Activated CD8-positive, alpha-beta T cell treated with anti-CD3 and anti-CD28 coated beads, Interleukin-2, amount 10 ng/mL, durations not matched to agents 7 days and 5 days (primary cell): ENCODE results near the gene FHDC1. TPM values are rescaled to one million over a fixed set of nuclear protein-coding genes. Genes with fewer than 3 reads are reported as not detected.

ENCODE experiments used
- ATAC-seq: fragments of 150-1000 bp; cut with Tn5 transposase; one replicate; pipeline ENCODE4 v1.10.0; 2021; ENCODE audit warnings: moderate library complexity
- CTCF ChIA-PET: fragments of 350-600 bp; sonication (Branson Sonifier 250); formaldehyde crosslinking; loops from one replicate; lab custom pipeline; 2021; ENCODE audit warnings: antibody characterized with exemption; lab: Charles Lee
- POLR2A ChIA-PET: fragments of 350-600 bp; sonication (Branson Sonifier 250); formaldehyde crosslinking; loops from one replicate; lab custom pipeline; 2021; ENCODE audit warnings: antibody characterized with exemption; lab: Charles Lee
- DNase-seq: peaks from one replicate; pipeline ENCODE4 v3.0.0-alpha.2; 2020
- H3K27ac Mint-ChIP-seq: one replicate; pipeline ENCODE4 v1.8.0; 2021; ENCODE audit warnings: mild to moderate bottlenecking, mixed read lengths
- H3K27me3 Mint-ChIP-seq: one replicate; pipeline ENCODE4 v1.8.0; 2021; ENCODE audit warnings: low read depth, mixed read lengths
- H3K36me3 Mint-ChIP-seq: one replicate; pipeline ENCODE4 v1.8.0; 2021; ENCODE audit warnings: low read depth, mixed read lengths
- H3K4me1 Mint-ChIP-seq: one replicate; pipeline ENCODE4 v1.8.0; 2021; ENCODE audit warnings: low read depth, mixed read lengths
- H3K4me3 Mint-ChIP-seq: one replicate; pipeline ENCODE4 v1.8.0; 2021; ENCODE audit warnings: mild to moderate bottlenecking, mixed read lengths
- H3K9me3 Mint-ChIP-seq: one replicate; pipeline ENCODE4 v1.8.0; 2022; ENCODE audit warnings: mixed read lengths; ENCODE audit not compliant: insufficient read depth
- total RNA-seq, 2 experiments: library from RNA; stranded (reverse); gene quantifications; one replicate each; pipeline ENCODE4 v1.2.3, GENCODE V29; 2021

Gene FHDC1
- total RNA-seq, 2 experiments from 2014 or later: 0.13 to 0.24 TPM

DNA sequence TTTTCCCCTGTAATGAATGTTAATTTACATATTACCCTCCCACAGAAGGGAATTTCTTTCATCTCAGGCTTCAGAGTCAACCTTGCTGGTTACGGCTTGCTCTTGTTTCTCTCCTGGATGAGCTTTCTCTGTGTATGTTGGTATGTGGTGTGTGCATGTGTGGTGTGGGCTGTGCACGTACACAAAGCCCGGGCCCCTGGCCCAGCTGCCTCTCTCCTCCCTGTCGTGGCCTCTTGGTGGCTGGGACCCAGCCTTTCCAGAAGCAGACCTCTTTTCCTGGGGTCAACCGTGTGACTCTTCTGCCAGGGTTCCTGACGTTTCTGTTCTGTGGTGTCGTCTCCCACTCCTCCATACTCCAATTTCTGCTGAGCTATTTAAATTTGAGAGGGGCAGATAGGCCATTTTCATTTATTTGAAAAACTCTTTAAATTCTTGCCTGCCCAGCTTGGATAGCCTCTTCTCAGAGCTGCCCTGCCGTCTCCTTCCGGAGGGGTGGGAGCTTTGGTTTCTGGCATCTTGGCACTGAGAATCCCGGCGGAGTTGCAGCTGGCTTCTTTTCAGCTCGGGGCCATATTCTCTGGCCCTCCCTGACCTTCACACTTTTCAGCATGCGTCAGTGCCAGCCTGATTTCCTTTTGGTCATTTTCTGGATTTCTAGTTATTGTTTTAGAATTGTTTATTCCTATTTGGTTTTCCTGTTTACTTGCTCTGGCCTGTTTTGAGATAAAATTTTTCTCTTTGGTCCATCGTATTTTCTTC is 25.1 kb downstream of the FHDC1 start:
- H3K36me3 Mint-ChIP-seq: no peaks in the 10 kb centered on the region
- peaks cover 13% of the 10 kb centered on the region for H3K27me3 Mint-ChIP-seq
- CTCF ChIA-PET: no interaction called here
- H3K27ac Mint-ChIP-seq: no peak overlapping the region
- DNase-seq (no peak), ATAC-seq (no peak)
- H3K9me3 Mint-ChIP-seq: no peaks in the 10 kb centered on the region
- POLR2A ChIA-PET: no interaction called here
- H3K4me3 Mint-ChIP-seq: no peak overlapping the region
- H3K4me1 Mint-ChIP-seq: no peaks in the 10 kb centered on the region

DNA sequence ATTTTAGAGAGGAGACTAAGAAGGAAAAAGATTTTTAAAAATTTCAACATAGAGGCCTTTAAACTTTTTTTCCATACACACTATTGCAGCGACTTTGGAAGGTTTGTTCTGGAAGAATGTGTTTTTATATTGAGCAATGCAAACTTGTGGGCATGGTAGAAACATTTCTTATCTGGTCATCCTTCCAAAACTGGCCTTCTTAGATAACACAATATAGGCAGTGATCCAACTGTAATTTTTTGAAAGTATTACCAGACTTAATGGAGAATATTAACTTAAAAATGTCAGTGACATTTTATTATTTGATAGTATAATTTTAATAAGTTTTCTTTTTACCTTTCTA is 25.6 kb downstream of the FHDC1 start:
- no peak for ATAC-seq
- H3K36me3 Mint-ChIP-seq: no peaks in the 10 kb centered on the region
- H3K4me3 Mint-ChIP-seq: no peak overlapping the region
- H3K27me3 Mint-ChIP-seq: peaks cover 13% of the 10 kb centered on the region
- no peak for DNase-seq
- H3K9me3 Mint-ChIP-seq: no peaks in the 10 kb centered on the region
- ChIA-PET POLR2A (no interaction called here), CTCF (no interaction called here)
- no peaks in the 10 kb centered on the region for H3K4me1 Mint-ChIP-seq
- no peak overlapping the region for H3K27ac Mint-ChIP-seq

DNA sequence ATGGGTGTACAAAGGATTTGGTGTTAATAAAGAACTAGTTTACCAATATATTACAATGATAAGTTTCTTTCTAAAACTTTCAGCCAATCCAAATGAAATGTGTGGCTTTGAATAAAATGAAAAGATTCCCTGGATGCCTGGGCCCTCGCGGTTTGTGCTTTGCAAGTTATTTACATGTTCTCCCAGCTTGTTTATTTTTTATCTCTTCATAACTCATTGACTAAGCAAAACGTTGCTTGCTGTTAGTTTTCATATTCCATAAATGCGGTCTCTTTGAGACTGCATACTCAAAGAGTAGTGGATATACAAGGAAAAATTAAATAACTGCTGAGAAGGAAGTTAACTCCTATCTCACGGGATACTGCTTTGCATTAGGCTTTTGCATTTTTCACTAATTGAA is 26.0 kb downstream of the FHDC1 start:
- peaks cover 13% of the 10 kb centered on the region for H3K27me3 Mint-ChIP-seq
- no peaks in the 10 kb centered on the region for H3K36me3 Mint-ChIP-seq
- no peaks in the 10 kb centered on the region for H3K9me3 Mint-ChIP-seq
- H3K4me3 Mint-ChIP-seq: no peak overlapping the region
- POLR2A ChIA-PET: no interaction called here
- H3K27ac Mint-ChIP-seq: no peak overlapping the region
- ATAC-seq: no peak
- no peaks in the 10 kb centered on the region for H3K4me1 Mint-ChIP-seq
- no peak for DNase-seq
- CTCF ChIA-PET: interaction anchor here (0.6 kb wide), 1 partner anchor 25 kb away, joined by 3 read pairs; no protein-coding TSS in a partner anchor

DNA sequence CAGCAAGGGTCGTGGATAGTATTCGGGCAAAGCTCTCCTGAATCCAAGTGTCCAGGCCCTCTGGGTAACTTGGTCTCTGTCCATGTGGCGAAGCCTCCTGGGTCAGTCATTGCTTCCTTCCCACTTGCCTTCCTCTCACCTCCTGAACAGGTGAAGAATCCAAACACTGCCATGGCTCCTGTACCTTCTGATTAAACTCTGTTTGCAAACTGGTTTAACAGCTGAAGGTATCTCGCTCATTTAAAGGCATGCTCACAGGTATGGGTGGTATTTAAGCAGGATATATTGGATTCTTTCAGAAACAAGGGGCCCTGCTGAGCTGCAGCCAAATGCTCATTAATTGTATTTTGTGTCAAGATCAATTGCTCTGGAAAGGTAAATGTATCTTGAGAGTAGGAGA is 28.2 kb downstream of the FHDC1 start:
- Mint-ChIP-seq H3K9me3 (no peaks in the 10 kb centered on the region), H3K36me3 (no peaks in the 10 kb centered on the region), H3K4me1 (no peaks in the 10 kb centered on the region), H3K4me3 (no peak overlapping the region), H3K27ac (no peak overlapping the region), H3K27me3 (peaks cover 16% of the 10 kb centered on the region)
- CTCF ChIA-PET: no interaction called here
- POLR2A ChIA-PET: interaction anchor here (1.0 kb wide), 1 partner anchor 44 kb away, joined by 3 read pairs; no protein-coding TSS in a partner anchor
- ATAC-seq (no peak), DNase-seq (no peak)

DNA sequence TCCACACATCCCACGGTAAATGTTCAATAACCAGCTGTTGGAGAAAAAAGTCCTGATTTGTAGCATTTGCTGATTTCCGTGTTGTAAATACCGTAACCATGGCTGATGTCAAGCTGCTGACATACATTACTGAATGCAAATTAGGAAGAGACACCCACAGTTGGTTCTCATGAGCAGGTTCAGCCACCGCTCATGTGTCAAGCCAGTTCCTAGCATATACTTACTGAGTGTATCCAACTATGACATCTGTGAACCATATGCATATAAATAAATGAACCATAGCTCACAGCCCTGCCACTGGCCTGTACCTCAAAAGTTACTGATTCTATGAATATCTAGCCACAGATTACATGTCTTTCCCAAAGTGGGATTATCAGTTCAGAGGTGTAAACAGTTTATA is 29.5 kb downstream of the FHDC1 start:
- H3K4me1 Mint-ChIP-seq: no peaks in the 10 kb centered on the region

DNA sequence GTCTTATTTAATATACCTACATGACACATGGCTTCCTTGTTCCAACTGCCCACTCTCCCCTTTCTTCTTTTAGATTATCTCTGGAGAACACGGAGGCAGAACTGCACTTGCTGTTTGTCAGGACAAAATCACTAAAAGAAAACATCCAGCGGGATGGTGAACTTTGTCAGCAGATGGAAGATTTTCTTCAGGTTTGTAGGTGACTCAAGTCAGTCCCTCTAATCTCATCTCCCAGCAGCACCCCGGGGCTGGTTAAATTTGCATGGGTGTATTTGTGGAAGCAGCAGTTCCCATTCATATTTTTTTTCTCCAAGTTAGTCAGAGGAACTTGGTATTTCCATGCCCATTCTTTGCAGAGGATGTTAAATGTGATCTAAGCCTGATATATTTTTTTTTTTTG is 31.8 kb downstream of the FHDC1 start:
- H3K27ac Mint-ChIP-seq: no peak overlapping the region
- H3K9me3 Mint-ChIP-seq: no peaks in the 10 kb centered on the region
- H3K27me3 Mint-ChIP-seq: peaks cover 11% of the 10 kb centered on the region
- ATAC-seq: no peak
- H3K4me1 Mint-ChIP-seq: no peaks in the 10 kb centered on the region
- H3K4me3 Mint-ChIP-seq: no peak overlapping the region
- POLR2A ChIA-PET: no interaction called here
- no peaks in the 10 kb centered on the region for H3K36me3 Mint-ChIP-seq
- CTCF ChIA-PET: no interaction called here
- DNase-seq: no peak

More for the DNA sequence above, 29.5 kb downstream of the FHDC1 start:
- Mint-ChIP-seq H3K4me3 (no peak overlapping the region), H3K27me3 (peaks cover 16% of the 10 kb centered on the region), H3K27ac (no peak overlapping the region), H3K9me3 (no peaks in the 10 kb centered on the region), H3K36me3 (no peaks in the 10 kb centered on the region)
- ATAC-seq: no peak
- ChIA-PET CTCF (no interaction called here), POLR2A (no interaction called here)
- no peak for DNase-seq

DNA sequence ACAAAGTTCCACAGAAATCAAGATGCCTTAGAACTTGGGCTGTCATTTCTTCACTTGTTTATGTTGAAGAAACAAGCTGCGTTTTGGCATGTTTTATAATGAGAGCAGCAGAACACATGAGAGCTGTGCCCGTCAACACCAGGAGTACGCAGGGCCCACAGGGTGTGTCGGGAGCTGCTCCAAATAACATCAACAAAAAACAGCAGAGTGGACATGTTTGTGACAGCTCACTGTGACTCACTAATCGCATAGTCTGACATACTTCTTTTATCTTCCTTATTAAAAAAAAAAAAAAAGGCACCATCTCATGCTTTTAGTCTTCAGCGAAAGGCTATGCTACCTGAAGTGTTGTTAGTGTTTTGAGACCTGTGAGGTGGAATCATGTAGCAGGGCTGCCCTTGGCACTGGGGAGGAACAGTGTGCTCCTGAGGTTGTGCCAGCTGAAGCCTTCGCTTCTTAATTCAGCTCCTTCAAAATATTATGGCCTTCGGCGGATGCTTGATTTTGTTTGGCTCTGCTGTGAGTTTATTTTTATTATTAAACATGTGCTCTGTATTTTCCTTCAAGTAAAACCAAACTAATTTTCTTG is 32.8 kb downstream of the FHDC1 start:
- ATAC-seq: no peak
- Mint-ChIP-seq H3K4me3 (no peak overlapping the region), H3K27ac (no peak overlapping the region), H3K27me3 (peaks cover 9% of the 10 kb centered on the region), H3K4me1 (no peaks in the 10 kb centered on the region), H3K36me3 (no peaks in the 10 kb centered on the region), H3K9me3 (no peaks in the 10 kb centered on the region)
- no peak for DNase-seq
- ChIA-PET POLR2A (no interaction called here), CTCF (no interaction called here)

DNA sequence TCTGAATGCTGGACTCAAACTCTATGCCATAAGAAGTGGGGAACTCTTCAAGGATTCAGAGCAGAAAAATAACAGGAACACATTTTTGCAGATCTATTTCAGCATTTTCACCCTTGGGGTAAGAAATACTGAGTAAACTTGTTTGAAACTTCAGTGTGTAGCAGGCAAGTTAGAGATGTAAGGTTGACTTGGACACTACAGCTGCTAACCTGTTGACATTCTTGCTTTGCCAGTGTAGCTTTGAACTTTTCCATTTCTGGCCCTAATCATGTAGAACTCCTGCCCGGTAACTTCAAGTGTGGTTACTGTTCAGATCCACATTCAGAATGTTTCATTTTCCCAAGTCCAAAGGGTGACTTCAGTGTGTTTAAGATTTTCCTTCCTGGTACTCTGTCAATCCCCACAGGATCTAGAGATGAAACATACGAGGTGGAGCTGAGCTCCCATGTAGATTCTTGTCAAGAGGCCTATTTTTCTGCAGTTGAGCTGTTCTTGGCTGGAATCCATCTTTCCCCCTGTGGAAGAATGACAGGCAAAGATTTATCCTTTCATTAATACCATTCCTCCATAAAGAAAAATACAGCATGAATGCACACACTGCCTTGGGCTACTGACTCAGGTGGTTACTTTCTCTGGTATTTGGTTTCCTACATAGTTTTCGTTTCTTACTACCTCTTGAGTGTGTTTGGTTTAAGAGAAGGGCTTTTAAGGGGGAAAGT is 34.1 kb downstream of the FHDC1 start:
- ChIA-PET CTCF (interaction anchor here (0.7 to 1.1 kb wide), 2 partner anchors 8 to 473 kb away, joined by 3 to 4 read pairs; no protein-coding TSS in a partner anchor), POLR2A (interaction anchor here (0.6 kb wide), 1 partner anchor 581 kb away, joined by 3 read pairs; no protein-coding TSS in a partner anchor)

DNA sequence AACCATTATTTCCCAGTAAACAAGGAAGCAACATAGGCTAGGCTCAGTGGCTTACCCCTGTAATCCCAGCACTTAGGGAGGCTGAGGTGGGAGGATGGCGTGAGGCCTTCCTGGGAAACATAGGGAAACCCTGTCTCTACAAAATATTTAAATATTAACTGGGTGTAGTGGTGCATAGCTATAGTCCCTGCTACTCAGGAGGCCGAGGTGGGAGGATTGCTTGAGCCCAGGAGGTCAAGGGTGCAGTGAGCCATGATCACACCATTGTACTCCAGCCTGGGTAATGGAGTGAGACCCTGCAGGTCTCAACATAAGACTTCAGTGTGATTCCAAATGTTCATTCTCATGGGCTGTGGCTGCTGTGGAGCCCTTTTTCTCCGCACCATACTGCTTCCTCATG is 34.9 kb downstream of the FHDC1 start:
- Mint-ChIP-seq H3K36me3 (no peaks in the 10 kb centered on the region), H3K9me3 (no peaks in the 10 kb centered on the region), H3K27me3 (peaks cover 5% of the 10 kb centered on the region), H3K4me1 (no peaks in the 10 kb centered on the region), H3K4me3 (no peak overlapping the region), H3K27ac (no peak overlapping the region)
- DNase-seq: no peak
- ATAC-seq: no peak
- POLR2A ChIA-PET: interaction anchor here (0.6 kb wide), 1 partner anchor 582 kb away, joined by 3 read pairs; no protein-coding TSS in a partner anchor
- CTCF ChIA-PET: interaction anchor here (1.1 kb wide), 1 partner anchor 7 kb away, joined by 4 read pairs; no protein-coding TSS in a partner anchor

More for the DNA sequence above, 34.1 kb downstream of the FHDC1 start:
- no peak overlapping the region for H3K4me3 Mint-ChIP-seq
- ATAC-seq (no peak), DNase-seq (no peak)
- H3K9me3 Mint-ChIP-seq: no peaks in the 10 kb centered on the region
- H3K36me3 Mint-ChIP-seq: no peaks in the 10 kb centered on the region
- no peaks in the 10 kb centered on the region for H3K4me1 Mint-ChIP-seq
- H3K27me3 Mint-ChIP-seq: peaks cover 5% of the 10 kb centered on the region
- H3K27ac Mint-ChIP-seq: no peak overlapping the region

DNA sequence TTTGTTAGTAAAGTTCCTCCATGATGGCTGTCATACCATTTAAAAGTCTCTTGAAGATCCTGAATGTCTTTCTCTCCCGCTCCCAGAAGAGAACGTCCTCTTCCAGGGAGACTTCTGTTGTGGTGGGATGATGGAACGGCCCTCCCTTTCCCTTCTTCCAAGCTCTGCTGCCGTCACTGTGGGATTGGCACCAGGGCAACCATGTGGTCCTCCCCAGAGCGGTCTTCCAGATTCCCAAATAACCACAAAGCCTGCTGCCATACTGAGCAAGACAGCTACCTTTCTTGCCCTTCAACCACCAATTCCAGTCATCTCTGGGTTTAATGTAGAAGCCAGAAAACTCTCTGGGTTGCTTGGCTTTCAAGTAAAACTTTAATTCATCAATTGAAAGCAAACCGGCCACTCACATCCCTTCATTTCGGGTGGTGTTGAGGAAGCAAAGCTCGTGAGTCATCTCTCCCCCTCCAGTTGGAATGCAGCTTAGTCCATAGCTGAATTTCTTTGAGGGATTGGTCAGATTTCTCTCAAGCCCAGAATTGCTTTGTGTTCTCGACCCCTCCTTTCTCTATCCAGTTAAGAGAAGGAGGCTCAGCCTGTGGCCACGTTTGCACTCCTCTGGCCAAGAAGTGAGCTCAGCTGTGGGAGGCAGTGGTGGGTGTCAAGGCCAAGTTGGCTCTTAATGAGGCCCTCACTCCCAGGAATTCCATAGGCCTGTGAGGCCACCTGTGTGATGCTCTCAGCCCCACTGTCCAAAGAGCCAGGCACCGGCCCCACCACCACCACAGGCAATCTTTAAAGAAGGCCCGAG is 36.9 kb downstream of the FHDC1 start:
- CTCF ChIA-PET: no interaction called here
- no peak for DNase-seq
- no peaks in the 10 kb centered on the region for H3K36me3 Mint-ChIP-seq
- no peak overlapping the region for H3K4me3 Mint-ChIP-seq
- no peak overlapping the region for H3K27ac Mint-ChIP-seq
- POLR2A ChIA-PET: no interaction called here
- no peaks in the 10 kb centered on the region for H3K9me3 Mint-ChIP-seq
- H3K4me1 Mint-ChIP-seq: no peaks in the 10 kb centered on the region
- H3K27me3 Mint-ChIP-seq: peaks cover 2% of the 10 kb centered on the region
- ATAC-seq: no peak

DNA sequence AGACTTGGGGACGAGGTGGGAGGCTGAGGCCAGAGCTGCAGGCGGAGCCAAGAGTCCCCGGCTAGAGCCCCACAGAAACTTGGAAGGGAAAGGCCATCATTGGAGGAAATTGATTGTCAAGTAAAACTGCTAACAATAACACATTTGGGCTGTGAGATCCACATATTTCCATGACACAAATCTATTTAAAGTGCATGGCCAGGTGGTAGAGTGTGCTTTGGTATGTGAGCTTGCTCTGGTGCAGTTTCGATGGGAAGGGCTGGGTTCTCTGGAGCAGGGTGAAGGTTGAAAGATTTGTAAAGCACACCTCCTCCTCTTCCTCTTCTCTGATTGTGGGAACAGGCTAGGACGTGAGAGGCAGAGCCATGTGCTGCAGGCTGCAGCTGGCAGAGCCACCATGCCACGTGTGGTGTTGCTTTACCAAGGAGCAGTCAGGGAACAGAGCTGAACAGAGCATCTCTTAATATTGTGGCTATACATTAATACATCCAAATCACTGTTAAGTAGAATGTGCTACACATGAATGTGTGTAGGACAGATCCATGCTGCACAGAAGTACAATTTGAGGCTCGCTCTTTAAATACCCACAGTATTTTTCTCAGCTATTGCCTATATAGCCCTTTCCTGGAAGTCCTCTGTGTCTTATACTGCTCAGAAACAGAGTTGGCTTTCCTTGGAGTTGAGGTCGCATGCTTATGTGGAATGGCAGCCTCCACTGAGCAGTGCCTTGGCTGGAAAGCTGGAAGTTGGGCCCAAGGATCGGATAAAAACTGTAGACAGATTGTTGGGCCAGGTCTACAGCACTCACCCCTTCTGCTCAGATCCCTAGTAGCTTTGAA is 37.7 kb downstream of the FHDC1 start:
- H3K4me3 Mint-ChIP-seq: no peak overlapping the region
- DNase-seq: no peak
- no peaks in the 10 kb centered on the region for H3K4me1 Mint-ChIP-seq
- ChIA-PET CTCF (no interaction called here), POLR2A (no interaction called here)
- H3K27me3 Mint-ChIP-seq: peaks cover 2% of the 10 kb centered on the region
- H3K36me3 Mint-ChIP-seq: no peaks in the 10 kb centered on the region
- no peak overlapping the region for H3K27ac Mint-ChIP-seq
- no peak for ATAC-seq
- no peaks in the 10 kb centered on the region for H3K9me3 Mint-ChIP-seq
